GM12892 (cell line): ENCODE data around the gene SMAD7.

Source experiments
- DNase-seq: peaks from one replicate; pipeline ENCODE4 v3.0.0; 2011; ENCODE audit not compliant: insufficient read length
- FAIRE-seq: peaks from 2 replicates; lab custom pipeline; 2011; peaks lifted over from hg19 to GRCh38; lab: Jason Lieb, UNC
- POLR2A ChIP-seq: IDR thresholded peaks from 2 replicates; pipeline ENCODE4 v1.6.1; 2011; ENCODE audit warnings: low read depth, low read length, control low read depth
- POLR2AphosphoS5 ChIP-seq: IDR thresholded peaks from 2 replicates; pipeline ENCODE4 v1.6.1; 2011; ENCODE audit warnings: low read depth, low read length, control low read depth
- TAF1 ChIP-seq: IDR thresholded peaks from 2 replicates; pipeline ENCODE4 v1.6.1; 2011; ENCODE audit warnings: low read depth, mild to moderate bottlenecking, control low read depth, low read length, borderline replicate concordance

Gene SMAD7

GRCh38 chr18:48921305-48922225, 29.2 kb downstream of the SMAD7 start:
- no peak for TF ChIP-seq TAF1
- TF ChIP-seq POLR2AphosphoS5 = no peak
- no peak for TF ChIP-seq POLR2A
- FAIRE-seq (no peak), DNase-seq (no peak)

- TF ChIP-seq POLR2A (no peak), TAF1 (no peak), POLR2AphosphoS5 (no peak)
- DNase-seq (no peak), FAIRE-seq (no peak)
These were observed 30.2 kb downstream of the SMAD7 start for GRCh38 chr18:48920408-48921038.

- DNase-seq = no peak
- no peak for FAIRE-seq
- TF ChIP-seq POLR2AphosphoS5 = no peak
- TF ChIP-seq TAF1 = no peak
- TF ChIP-seq POLR2A = no peak
These were observed 31.2 kb downstream of the SMAD7 start for GRCh38 chr18:48919547-48919946.

GRCh38 chr18:48918660-48919456, 31.9 kb downstream of the SMAD7 start:
- DNase-seq (no peak), FAIRE-seq (peak; percentile 24)
- TF ChIP-seq POLR2AphosphoS5 (0 out of 2 replicates have a peak, but pooled peaks have one; percentile 30), TAF1 (no peak), POLR2A (peak; percentile 47; the same call in 1 of the 2 replicates)

GRCh38 chr18:48917579-48918517, 32.9 kb downstream of the SMAD7 start:
- TF ChIP-seq TAF1 = no peak
- TF ChIP-seq POLR2AphosphoS5 = peak; percentile 20; the same call in 1 of the 2 replicates
- no peak for DNase-seq
- peak; percentile 81 for FAIRE-seq

GRCh38 chr18:48915626-48916425, 34.9 kb downstream of the SMAD7 start:
- DNase-seq (no peak), FAIRE-seq (no peak)

GRCh38 chr18:48914581-48915251, 36.0 kb downstream of the SMAD7 start:
- TF ChIP-seq POLR2AphosphoS5 = no peak
- TF ChIP-seq POLR2A = no peak
- no peak for TF ChIP-seq TAF1
- DNase-seq = no peak
- no peak for FAIRE-seq

More at GRCh38 chr18:48915626-48916425, 34.9 kb downstream of the SMAD7 start:
- TF ChIP-seq POLR2A = no peak
- no peak for TF ChIP-seq POLR2AphosphoS5
- no peak for TF ChIP-seq TAF1

- TF ChIP-seq TAF1 (no peak), POLR2AphosphoS5 (no peak), POLR2A (no peak)
- FAIRE-seq (no peak), DNase-seq (no peak)
These were observed 37.0 kb downstream of the SMAD7 start for GRCh38 chr18:48913775-48914174.

- FAIRE-seq (peak; percentile 48), DNase-seq (no peak)
- TF ChIP-seq TAF1 (no peak), POLR2A (no peak), POLR2AphosphoS5 (no peak)
These were observed 37.6 kb downstream of the SMAD7 start for GRCh38 chr18:48913201-48913600.

GRCh38 chr18:48910972-48911545, 39.7 kb downstream of the SMAD7 start:
- TF ChIP-seq POLR2AphosphoS5 (no peak), TAF1 (no peak), POLR2A (no peak)
- FAIRE-seq = no peak
- no peak for DNase-seq
